IPS DF 6.9 (cell line): ENCODE measurements around the gene TRMT112.
A peak's percentile ranks its signal among the peaks of the same experiment; 100 is the strongest.

ENCODE experiments used
- DNase-seq: peaks from one replicate; pipeline ENCODE4 v3.0.0-alpha.2; 2013; ENCODE audit warnings: low read depth, low spot score
- H3K27ac ChIP-seq: one replicate; pipeline ENCODE4 v1.5.1; 2013; ENCODE audit warnings: low read length, control low read depth
- H3K27me3 ChIP-seq: 2 replicates; pipeline ENCODE4 v1.6.1; 2013; ENCODE audit warnings: mild to moderate bottlenecking, low read length; ENCODE audit not compliant: control insufficient read depth, insufficient read depth
- H3K36me3 ChIP-seq: 2 replicates; pipeline ENCODE4 v1.6.1; 2013; ENCODE audit warnings: low read length; ENCODE audit not compliant: control insufficient read depth, insufficient read depth
- H3K4me1 ChIP-seq: 2 replicates; pipeline ENCODE4 v1.6.1; 2013; ENCODE audit warnings: low read length; ENCODE audit not compliant: control insufficient read depth, insufficient read depth
- H3K4me3 ChIP-seq: 2 replicates; pipeline ENCODE4 v1.5.1; 2013; ENCODE audit warnings: mild to moderate bottlenecking, low read length
- H3K9me3 ChIP-seq: 2 replicates; pipeline ENCODE4 v1.6.1; 2013; ENCODE audit warnings: low read length, inconsistent platforms; ENCODE audit not compliant: control insufficient read depth, insufficient read depth
- WGBS: extraction: QIAGEN DNeasy Blood & Tissue Kit; methylation state at CpG from one replicate; pipeline ENCODE4 v1.1.7; 2013; ENCODE audit warnings: mixed read lengths, missing lambda C conversion rate; ENCODE audit not compliant: insufficient read length, insufficient coverage; 5-methylcytosine and 5-hydroxymethylcytosine counted together

The TRMT112 gene

GRCh38 chr11:64306876-64307622, 10.3 kb downstream of the TRMT112 start:
- no CpG with 5 or more reads among the region's 15 CpGs for WGBS
- DNase-seq, result no peak

DNA sequence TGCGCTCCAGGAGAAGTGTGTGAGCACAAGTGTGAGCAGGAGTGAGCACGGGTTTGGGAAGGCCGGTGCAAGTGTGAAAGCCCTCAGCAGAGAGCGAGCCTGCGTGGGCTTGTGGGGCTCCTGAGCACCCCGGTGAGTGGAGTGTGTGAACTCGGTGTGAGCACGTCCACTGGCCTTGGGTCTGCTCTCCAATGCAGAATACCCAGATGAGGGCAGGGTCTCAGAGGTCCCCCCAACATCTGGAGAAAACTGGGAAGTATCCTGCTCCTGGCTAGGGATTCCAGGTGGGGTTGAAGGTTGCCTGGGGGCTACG, 10.8 kb downstream of the TRMT112 start:
- Histone ChIP-seq H3K4me1 (peaks cover 8% of the 10 kb centered on the region), H3K27me3 (no peaks in the 10 kb centered on the region), H3K27ac (no peak overlapping the region), H3K9me3 (no peaks in the 10 kb centered on the region), H3K4me3 (peak overlapping the region; percentile 62; the same call in 1 of the 2 replicates), H3K36me3 (0 out of 2 replicates have a peak, but pooled peaks cover 4% of the 10 kb centered on the region)
- WGBS, result no CpG with 5 or more reads among the region's 9 CpGs
- no peak for DNase-seq

More at GRCh38 chr11:64306876-64307622, 10.3 kb downstream of the TRMT112 start:
- Histone ChIP-seq H3K9me3 (no peaks in the 10 kb centered on the region), H3K27me3 (no peaks in the 10 kb centered on the region), H3K36me3 (0 out of 2 replicates have a peak, but pooled peaks cover 4% of the 10 kb centered on the region), H3K4me3 (no peak overlapping the region; the same call in 1 of the 2 replicates), H3K27ac (no peak overlapping the region), H3K4me1 (peaks cover 8% of the 10 kb centered on the region)

GRCh38 chr11:64305691-64306562, 11.4 kb downstream of the TRMT112 start:
- no peak for DNase-seq
- WGBS, result no CpG with 5 or more reads among the region's 71 CpGs

DNA sequence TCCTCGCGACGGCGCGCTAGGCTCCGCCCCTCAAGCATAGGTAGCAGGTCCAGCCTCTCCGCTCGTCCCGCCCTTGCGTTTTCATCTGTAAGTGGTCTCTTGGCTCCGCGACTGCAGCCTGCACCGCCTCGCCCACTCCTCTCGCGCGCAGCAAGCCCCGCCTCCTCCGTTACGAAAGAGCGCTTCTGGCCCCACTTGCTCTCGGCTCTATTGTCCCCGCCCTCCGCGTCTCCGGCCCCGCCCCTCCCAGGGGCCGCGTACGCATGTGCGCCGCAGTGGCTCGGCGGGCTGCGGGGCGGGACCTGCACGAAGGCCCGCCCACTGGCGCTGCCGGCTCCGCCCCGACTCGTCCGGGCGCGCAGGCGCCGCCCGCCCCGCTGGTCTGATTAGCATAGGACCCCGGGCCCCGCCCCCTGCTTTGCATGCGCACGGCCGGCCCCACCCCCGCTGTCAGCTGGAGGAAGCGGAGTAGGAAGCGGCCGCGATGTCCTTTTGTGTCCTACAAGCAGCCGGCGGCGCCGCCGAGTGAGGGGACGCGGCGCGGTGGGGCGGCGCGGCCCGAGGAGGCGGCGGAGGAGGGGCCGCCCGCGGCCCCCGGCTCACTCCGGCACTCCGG, 12.2 kb downstream of the TRMT112 start, which contains the start of gene ESRRA:
TSS of gene ESRRA (plus strand) at position 450 of the 616 bp plus-strand sequence. CDS start 1,656 bp downstream, outside the sequence.
- H3K36me3 ChIP-seq, result 0 out of 2 replicates have a peak, but pooled peaks cover 4% of the 10 kb centered on the region
- peak within 1 kb of the TSS; percentile 4 for H3K27ac ChIP-seq
- H3K27me3 ChIP-seq, result peaks cover 7% of the 10 kb centered on the region; the same call in 1 of the 2 replicates
- H3K9me3 ChIP-seq, result no peaks in the 10 kb centered on the region
- WGBS, result no CpG with 5 or more reads among the region's 81 CpGs
- peak; percentile 96 for DNase-seq
- H3K4me1 ChIP-seq, result peaks cover 8% of the 10 kb centered on the region
- H3K4me3 ChIP-seq, result peak within 1 kb of the TSS; percentile 62

More at GRCh38 chr11:64305691-64306562, 11.4 kb downstream of the TRMT112 start:
- Histone ChIP-seq H3K27ac (no peak overlapping the region), H3K4me1 (peaks cover 8% of the 10 kb centered on the region), H3K4me3 (peak overlapping the region; percentile 62), H3K36me3 (0 out of 2 replicates have a peak, but pooled peaks cover 4% of the 10 kb centered on the region), H3K9me3 (no peaks in the 10 kb centered on the region), H3K27me3 (no peaks in the 10 kb centered on the region)

DNA sequence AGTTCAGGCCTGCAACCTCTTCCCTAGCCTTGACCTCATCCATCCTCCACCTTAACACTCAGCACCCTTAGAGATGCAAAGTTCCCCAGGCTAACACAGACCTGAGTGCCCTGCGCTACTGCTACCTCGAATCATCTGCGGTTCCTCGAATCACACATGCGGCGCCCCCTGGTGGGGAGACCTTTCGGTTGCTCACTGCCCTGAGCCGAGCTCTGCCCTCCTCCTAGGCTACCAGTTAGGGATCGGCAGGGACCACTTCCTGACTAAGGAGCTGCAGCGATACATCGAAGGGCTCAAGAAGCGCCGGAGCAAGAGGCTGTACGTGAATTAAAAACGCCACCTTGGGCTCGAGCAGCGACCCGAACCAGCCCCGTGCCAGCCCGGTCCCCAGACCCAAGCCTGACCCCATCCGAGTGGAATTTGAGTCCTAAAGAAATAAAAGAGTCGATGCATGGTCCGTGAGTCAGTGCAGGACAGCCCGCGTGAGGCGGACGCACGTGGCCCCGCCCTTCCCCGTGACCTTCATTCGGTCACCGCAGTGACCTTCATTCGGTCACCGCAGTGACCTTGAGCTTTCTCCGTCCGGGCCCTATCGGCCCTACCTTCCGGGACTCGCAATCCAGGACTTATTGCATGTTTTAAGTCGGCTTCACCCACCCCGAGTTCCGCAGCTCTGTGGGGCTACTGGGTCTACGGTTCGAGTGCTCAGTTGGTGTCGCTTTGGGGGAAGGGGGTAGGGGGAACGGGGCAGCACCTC, 12.9 kb downstream of the TRMT112 start:
- peak overlapping the region; percentile 4 for H3K27ac ChIP-seq
- no CpG with 5 or more reads among the region's 46 CpGs for WGBS
- H3K27me3 ChIP-seq, result peaks cover 14% of the 10 kb centered on the region
- H3K36me3 ChIP-seq, result 0 out of 2 replicates have a peak, but pooled peaks cover 4% of the 10 kb centered on the region
- peaks cover 8% of the 10 kb centered on the region for H3K4me1 ChIP-seq
- no peaks in the 10 kb centered on the region for H3K9me3 ChIP-seq
- DNase-seq, result peak; percentile 94
- H3K4me3 ChIP-seq, result peak overlapping the region; percentile 53; the same call in 1 of the 2 replicates

- DNase-seq, result no peak
- Histone ChIP-seq H3K36me3 (0 out of 2 replicates have a peak, but pooled peaks cover 4% of the 10 kb centered on the region), H3K4me1 (peaks cover 10% of the 10 kb centered on the region), H3K27ac (no peak overlapping the region), H3K4me3 (no peak overlapping the region; the same call in 1 of the 2 replicates), H3K9me3 (no peaks in the 10 kb centered on the region), H3K27me3 (peaks cover 19% of the 10 kb centered on the region)
- no CpG with 5 or more reads among the region's 5 CpGs for WGBS
These were observed 13.4 kb downstream of the TRMT112 start for GRCh38 chr11:64304032-64304315.

- Histone ChIP-seq H3K36me3 (0 out of 2 replicates have a peak, but pooled peaks cover 4% of the 10 kb centered on the region), H3K9me3 (no peaks in the 10 kb centered on the region), H3K27ac (no peak overlapping the region), H3K27me3 (peaks cover 25% of the 10 kb centered on the region), H3K4me1 (peaks cover 10% of the 10 kb centered on the region), H3K4me3 (no peak overlapping the region)
- no peak for DNase-seq
- WGBS, result no CpG with 5 or more reads among the region's 13 CpGs
These were observed 14.0 kb downstream of the TRMT112 start for GRCh38 chr11:64303109-64304031.

DNA sequence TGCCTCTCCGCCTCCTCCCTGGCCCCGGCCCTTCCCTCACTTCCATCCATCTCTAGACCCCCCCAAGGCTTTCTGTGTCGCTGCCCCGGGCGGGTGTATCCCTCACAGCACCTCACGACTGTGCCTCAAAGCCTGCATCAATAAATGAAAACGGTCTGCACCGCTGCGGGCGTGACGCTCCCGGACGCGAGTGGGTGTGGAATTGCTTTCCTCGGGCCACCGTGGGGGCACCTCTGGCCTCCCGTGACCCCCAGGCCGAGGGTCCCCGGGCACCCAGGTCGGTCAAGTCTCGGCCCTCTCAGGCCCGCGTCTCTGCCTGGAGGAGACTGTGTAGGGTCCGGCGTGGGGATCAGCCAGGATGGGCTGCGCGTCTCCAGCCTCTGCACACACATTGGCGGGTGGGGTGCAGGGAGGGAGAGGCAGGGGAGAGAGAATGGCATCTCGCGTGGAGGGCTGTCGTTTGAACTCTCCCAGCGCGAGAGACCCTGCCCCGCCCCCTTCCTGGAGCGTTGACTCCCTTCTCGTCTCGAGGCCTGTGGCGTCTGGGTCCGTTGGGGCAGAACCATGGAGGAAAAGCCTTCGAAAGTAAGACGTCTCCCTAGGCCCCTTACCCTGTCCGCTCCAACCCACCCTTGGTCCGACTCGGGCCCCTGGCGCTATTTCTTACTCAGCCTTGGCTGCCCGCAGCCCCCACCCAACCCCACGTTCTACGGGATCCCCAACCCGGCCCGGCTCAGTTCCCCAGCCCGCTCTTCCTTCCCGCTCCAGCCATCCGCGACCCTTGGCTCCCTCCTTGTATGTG, 17.3 kb downstream of the TRMT112 start, which contains the start of gene CATSPERZ:
TSS of gene CATSPERZ (plus strand) at position 512 of the 802 bp plus-strand sequence. CDS start at position 565, 53 bp downstream.
- peaks cover 58% of the 10 kb centered on the region for H3K27me3 ChIP-seq

More for the DNA sequence above, 17.3 kb downstream of the TRMT112 start, which contains the start of gene CATSPERZ:
- no peak for DNase-seq
- Histone ChIP-seq H3K36me3 (no peaks in the 10 kb centered on the region), H3K9me3 (no peaks in the 10 kb centered on the region), H3K4me3 (peak within 1 kb of the TSS; percentile 6; the same call in 1 of the 2 replicates), H3K27ac (no peak within 1 kb of the TSS), H3K4me1 (peaks cover 7% of the 10 kb centered on the region)
- no CpG with 5 or more reads among the region's 54 CpGs for WGBS
